ENCODE data around the gene OR6S1.

DNA sequence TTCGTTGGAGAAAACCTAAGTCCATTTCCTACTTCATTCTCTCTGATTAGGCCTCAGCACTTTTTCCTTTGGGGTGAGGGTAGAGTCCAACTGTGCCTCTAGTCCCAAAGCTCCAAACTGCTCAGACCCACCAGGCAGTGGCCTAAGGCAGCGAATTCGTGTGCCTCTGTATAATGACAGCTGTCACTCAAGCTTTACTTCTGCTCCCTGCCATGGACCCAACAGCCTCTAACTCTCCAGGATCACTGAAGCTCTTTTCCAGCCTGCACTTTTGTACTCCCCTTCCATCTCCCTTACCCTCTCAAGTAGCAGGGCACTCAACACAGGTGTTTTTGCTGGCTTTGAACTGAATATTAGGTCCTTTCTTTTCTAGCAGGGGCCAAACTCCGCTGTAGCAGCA is 14.8 kb upstream of the OR6S1 start:
- TF ChIP-seq POLR2A (IDR thresholded peaks at IDR 0.05), result no peak
- TF ChIP-seq, protein P1, sequence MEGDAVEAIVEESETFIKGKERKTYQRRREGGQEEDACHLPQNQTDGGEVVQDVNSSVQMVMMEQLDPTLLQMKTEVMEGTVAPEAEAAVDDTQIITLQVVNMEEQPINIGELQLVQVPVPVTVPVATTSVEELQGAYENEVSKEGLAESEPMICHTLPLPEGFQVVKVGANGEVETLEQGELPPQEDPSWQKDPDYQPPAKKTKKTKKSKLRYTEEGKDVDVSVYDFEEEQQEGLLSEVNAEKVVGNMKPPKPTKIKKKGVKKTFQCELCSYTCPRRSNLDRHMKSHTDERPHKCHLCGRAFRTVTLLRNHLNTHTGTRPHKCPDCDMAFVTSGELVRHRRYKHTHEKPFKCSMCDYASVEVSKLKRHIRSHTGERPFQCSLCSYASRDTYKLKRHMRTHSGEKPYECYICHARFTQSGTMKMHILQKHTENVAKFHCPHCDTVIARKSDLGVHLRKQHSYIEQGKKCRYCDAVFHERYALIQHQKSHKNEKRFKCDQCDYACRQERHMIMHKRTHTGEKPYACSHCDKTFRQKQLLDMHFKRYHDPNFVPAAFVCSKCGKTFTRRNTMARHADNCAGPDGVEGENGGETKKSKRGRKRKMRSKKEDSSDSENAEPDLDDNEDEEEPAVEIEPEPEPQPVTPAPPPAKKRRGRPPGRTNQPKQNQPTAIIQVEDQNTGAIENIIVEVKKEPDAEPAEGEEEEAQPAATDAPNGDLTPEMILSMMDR (IDR thresholded peaks at IDR 0.05), result no peak
- TF ChIP-seq POLR2AphosphoS5 (IDR thresholded peaks at IDR 0.05), result no peak

Measured in suprapubic skin (tissue), 4 donors.